GM19025 (cell line): ENCODE measurements around the gene BAHCC1.
"Not testable (repeated sequence)": the region's sequence is repeated elsewhere in the genome, so short reads cannot be mapped to it uniquely, and the experiment has no call there.

Experiments
- ATAC-seq: cut with Tn5 transposase; IDR thresholded peaks from one replicate; pipeline ENCODE4 v1.9.1; 2021; ENCODE audit warnings: mild to moderate bottlenecking, low read depth, moderate library complexity; ENCODE audit not compliant: unreplicated experiment

BAHCC1 gene

GRCh38 chr17:81394921-81395599 is at the start of gene BAHCC1:
TSS of gene BAHCC1 (plus strand) at chr17:81395457. CDS start at chr17:81399740, 4,283 bp downstream.
- no peak for ATAC-seq

GRCh38 chr17:81346090-81346907 is 49.0 kb upstream of the BAHCC1 start:
- peak; percentile 67 for ATAC-seq

GRCh38 chr17:81346908-81347349 is 48.3 kb upstream of the BAHCC1 start:
- no peak for ATAC-seq

- ATAC-seq: no peak
Measured at GRCh38 chr17:81347437-81347836, 47.8 kb upstream of the BAHCC1 start.

GRCh38 chr17:81348097-81349055 is 46.9 kb upstream of the BAHCC1 start:
- ATAC-seq: no peak

- ATAC-seq: no peak
Measured at GRCh38 chr17:81349397-81350319, 45.6 kb upstream of the BAHCC1 start.

- ATAC-seq: no peak
Measured at GRCh38 chr17:81350320-81350890, 44.9 kb upstream of the BAHCC1 start.

GRCh38 chr17:81351329-81352052 is 43.8 kb upstream of the BAHCC1 start:
- ATAC-seq: not testable (repeated sequence)

GRCh38 chr17:81352056-81352455 is 43.2 kb upstream of the BAHCC1 start:
- ATAC-seq: not testable (repeated sequence)

GRCh38 chr17:81354252-81354953 is 40.9 kb upstream of the BAHCC1 start:
- ATAC-seq: no peak

GRCh38 chr17:81354954-81355347 is 40.3 kb upstream of the BAHCC1 start:
- ATAC-seq: no peak

- no peak for ATAC-seq
Measured at GRCh38 chr17:81359218-81359617, 36.0 kb upstream of the BAHCC1 start.

GRCh38 chr17:81362001-81362400 is 33.3 kb upstream of the BAHCC1 start:
- not testable (repeated sequence) for ATAC-seq

GRCh38 chr17:81364278-81365147 is 30.7 kb upstream of the BAHCC1 start:
- ATAC-seq: no peak

- ATAC-seq: no peak
Measured at GRCh38 chr17:81365148-81365600, 30.1 kb upstream of the BAHCC1 start.

- ATAC-seq: no peak
Measured at GRCh38 chr17:81365601-81366585, 29.4 kb upstream of the BAHCC1 start.
